ENCODE data around the gene EFCAB13.
A peak's percentile ranks its signal among the peaks of the same experiment; 100 is the strongest.

Gene EFCAB13, protein sequence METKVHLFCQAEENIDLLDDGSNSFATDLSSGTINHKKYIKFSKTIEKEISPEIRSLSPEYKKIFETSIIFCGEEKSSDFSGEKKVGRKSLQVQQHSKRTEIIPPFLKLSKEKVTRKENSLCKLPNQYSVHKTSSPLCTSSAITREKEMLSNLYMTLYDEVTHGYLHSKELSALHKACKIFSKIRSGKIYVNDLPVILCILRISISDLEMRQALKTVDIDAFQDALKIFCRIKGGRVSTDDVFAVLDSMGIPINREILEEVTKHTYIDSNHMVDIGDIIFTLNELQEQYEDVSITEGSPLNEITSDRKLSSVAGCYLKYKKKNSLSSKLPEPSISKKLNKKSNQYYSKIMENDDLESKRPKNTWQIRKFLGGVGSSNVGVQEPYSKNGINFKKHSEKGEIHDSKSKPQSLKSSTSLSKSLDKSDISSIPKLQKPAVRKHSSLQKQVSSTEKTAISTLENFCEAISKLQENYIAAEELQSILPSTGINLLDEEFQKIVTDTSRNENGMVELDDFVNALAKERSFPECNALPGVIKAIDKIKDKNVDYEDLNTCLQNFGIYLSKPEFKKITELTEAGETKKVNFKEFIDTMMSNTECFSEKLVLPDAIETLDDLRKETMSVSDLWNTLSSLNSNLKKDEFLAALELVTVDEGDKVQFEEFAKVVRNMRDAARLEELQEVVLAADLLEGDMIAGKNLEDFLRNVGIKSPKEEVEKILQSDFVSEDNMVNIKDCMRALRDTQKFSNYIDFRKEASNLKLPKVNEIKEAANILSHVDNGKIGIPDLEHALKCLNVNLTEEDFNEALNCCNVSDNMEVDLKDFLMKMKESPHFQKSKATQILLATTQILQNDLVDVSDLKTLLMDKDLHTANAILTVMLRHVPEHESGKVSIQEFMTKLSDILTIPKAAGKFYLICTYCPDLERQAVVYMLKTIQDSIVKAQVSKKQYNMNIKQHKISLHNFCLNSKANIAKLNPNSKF
- 0.63 to 12.1 (median 2.2) reads per million in 18 experiments for total RNA-seq

DNA sequence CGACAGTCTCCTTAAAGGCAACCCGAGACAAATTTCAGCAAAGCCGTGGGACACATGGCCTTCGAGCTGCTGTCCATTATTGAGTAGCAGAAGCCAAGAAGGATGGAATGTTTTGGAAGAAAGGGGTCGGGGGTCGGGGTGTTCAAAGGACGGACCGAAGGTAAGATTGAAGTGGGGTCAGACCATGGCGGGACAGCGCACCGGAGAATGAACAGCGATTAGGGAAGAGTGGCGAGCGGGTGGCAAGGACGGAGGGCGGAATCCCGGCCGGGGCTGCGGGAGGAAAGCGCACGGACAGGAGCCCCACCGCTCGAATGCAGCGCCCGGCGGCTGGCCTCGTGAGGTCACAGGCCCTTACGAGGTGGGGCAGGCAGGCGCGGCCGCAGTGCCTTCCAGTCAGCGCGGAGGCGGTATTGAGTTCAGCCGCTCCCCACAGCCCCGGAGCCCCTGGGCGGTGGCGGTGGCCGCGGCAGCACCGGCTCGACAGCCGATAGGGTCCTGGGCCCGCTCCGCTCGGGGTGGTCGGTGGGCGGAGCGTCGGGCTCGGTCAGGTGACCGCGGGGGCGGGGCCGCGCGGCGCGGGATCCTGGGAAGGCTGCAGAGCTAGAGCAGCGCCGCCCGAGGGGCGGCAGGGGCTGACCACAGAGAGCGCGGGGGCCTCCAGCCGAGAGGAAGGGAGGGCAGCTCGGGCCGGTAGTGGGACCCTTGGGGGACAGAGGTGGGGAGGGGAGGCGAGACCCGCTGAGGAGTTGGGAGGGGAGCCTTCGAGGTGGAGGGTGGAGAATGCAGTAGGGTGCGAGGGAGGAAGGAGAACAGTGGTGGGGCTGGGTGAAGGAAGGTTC is at the start of gene EFCAB13:
Gene EFCAB13 (plus strand): TSS at position 574 of the 842 bp plus-strand sequence. CDS start 4,399 bp downstream, outside the sequence.
- DNase-seq = peak; percentile 57 to 86

DNA sequence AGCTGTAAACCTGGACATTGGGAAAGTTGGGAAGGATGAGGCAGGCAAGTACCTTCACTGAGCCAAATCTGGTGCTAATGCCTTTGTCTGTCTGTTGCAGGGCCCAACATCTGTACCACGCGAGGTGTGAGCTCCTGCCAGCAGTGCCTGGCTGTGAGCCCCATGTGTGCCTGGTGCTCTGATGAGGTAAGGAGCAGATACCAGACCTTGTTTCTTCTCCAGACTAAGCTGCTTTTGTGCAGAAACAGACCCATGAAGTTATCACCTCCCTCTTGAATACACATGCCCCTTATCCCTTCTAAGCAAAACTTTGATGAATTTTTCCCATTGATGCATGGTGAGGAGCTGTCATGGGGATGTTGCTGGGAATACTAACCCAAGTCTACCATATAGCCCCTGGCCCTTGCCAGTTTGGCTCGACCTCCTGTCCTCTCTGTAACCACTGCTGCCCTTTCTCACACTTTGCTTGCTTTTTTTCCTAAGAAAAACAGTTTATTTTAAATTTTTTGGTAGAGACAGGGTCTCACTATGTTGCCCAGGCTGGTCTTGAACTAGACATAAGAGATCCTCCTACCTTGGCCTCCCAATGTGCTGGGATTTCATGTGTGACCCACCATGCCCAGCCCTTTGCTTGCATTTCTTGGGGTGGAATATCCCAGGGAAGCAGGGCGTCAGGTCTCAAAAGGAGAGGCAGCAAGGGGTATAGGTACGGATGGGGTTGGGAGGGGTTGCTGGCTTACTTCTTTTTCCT is 49.3 kb upstream of the EFCAB13 start:
- DNase-seq = no peak

DNA sequence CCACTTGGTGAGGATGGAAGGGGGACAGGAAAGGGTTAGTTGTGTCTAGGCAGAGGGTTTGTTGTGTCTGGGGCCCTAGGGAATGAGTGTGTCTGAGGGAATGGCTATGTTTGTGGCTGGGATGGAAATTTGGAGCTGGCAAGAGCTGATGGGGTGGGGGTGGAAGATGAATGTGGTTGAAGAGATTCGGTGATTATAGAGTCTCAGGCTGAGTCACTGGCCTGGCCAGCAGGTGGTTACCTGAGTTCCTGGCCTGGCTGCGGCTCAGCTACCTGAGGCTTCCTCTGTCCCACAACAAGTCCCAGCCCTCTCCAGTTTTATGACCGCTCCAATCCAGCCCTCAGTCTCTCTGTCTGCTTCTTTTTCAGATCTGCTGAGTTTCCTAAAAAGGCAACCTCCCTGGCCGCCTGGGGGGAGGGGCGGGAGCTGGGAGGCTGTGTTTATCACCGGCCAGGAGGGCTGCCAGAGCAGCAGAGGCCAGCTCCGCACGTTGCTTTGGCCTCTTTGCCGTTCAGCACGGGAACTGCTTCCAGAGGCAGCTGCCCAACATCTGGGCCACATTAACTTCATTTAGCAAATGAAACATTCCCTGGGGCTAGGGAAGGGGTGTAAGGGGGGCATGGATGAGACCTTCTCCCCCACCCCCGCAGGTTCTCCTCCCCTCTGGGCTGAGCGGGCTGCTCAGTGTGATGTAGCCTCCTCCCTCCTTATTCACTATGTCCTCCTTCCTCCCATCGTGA is 48.3 kb upstream of the EFCAB13 start:
- no peak for DNase-seq

DNA sequence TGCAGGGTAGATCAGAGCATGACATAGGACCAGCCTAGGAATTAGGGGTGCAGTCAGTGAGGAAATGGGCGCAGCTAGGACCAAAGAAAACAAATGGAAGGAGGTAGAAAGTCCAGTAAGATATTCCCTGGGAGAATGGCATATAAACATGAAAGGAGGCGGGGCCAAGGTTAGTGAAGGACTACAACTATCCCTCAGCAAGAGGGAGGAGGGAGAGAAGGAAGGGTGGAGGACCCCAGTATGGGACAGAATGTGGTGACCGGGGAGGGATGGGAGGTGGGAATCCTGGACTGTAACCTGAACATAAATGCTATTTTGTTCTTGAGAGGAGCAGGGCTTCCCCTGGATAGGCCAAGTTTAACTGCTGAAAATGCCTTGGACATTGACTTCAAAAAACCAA is 47.3 kb upstream of the EFCAB13 start:
- DNase-seq = no peak

- no peak for DNase-seq
These were observed 46.9 kb upstream of the EFCAB13 start for GRCh38 chr17:47276868-47277267.

DNA sequence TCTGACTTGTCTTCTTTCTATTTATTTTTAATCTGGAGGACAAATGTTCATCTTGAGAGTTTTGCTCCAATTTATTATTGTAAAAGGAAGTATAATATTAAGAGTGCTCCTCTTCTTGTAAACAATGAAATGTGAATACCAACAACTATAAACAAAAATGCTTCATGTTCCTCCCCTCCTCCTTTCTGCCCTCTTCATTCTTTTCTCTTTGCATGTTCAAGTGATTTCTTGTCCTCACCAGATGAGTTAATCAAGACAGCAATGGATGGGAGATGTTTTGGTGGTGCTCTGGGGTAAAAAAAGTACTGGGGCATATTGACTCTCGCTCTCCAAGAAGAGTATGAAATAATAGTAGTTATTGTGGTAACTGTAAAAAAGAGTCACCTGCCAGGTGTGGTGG is 45.8 kb upstream of the EFCAB13 start:
- no peak for DNase-seq

- DNase-seq = no peak
These were observed 45.2 kb upstream of the EFCAB13 start for GRCh38 chr17:47278561-47278960.

- peak; percentile 66 to 73 for DNase-seq
These were observed 44.5 kb upstream of the EFCAB13 start for GRCh38 chr17:47279062-47279801.

DNA sequence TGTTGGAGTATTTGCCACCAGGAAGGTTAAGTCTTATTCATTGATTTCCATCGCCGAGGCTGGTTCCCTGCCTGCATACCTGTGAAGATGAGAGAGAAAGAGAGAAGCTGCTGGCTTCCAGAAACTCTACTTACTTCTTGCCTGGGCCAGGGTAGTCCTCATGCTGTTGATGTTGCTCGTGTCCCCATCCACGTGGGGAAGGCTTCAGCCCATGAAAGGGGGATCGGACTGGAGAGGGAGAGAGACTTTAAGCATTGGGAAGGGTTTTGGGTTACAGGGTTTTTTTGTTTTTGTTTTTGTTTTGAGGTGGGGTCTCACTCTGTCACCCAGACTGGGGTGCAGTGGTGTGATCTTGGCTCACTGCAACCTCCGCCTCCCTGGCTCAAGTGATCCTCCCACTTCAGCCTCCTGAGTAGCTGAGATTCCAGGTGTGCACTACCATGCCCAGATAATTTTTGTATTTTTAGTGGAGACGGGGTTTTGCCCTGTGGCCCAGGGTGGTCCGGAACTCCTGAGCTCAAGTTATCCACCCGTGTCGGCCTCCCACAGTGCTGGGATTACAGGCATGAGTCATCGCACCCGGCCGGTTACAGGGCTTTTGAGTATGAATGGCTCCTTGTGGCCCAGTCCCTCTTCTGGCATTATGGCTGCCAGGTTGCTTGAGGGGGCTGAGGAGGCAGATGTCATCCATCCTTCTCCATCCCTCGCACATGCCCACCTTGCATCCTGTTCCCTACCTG is 43.5 kb upstream of the EFCAB13 start:
- DNase-seq = no peak

- peak in 1 of 2 donors; percentile 19 for DNase-seq
These were observed 42.5 kb upstream of the EFCAB13 start for GRCh38 chr17:47281216-47281615.

DNA sequence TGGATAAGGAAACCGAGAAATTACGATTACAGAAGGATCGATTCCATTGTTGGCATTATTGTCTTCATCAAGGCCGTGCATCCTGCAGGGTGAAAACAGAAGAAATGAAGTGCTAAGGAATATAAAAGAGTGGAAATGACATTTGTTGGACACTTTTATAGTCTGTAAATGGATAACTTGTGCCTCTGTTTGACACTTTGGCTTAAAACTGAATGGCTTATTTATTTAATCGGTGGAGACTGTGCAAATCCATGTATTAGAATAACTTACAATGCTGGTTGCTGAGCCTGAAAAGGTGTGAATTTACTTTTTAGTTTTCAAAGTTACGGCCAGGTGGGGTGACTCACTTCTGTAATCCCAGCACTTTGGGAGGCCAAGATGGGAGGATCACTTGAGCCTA is 38.8 kb upstream of the EFCAB13 start:
- no peak for DNase-seq

GRCh38 chr17:47286198-47286914 is 37.4 kb upstream of the EFCAB13 start:
- no peak for DNase-seq

GRCh38 chr17:47287068-47287467 is 36.7 kb upstream of the EFCAB13 start:
- no peak for DNase-seq

DNA sequence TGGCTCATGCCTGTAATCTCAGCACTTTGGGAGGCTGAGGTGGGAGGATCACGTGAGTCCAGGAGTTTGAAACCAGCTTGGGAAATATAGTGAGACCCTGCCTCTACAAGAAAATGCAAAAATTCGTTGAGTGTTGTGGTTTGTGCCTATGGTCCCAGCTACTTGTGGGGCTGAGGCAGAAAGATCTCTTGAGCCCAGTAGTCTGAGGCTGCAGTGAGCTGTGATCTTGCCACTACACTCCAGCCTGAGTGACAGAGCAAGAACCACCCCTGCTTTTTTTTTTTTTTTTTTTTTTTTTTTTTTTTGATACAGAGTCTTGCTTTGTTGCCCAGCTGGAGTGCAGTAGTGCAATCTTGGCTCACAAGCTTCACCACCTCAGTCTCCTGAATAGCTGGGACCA is 36.1 kb upstream of the EFCAB13 start:
- DNase-seq = no peak

- DNase-seq = peak in 1 of 2 donors; percentile 38
These were observed 35.1 kb upstream of the EFCAB13 start for GRCh38 chr17:47288531-47289116.

GRCh38 chr17:47289302-47289701 is 34.5 kb upstream of the EFCAB13 start:
- DNase-seq = no peak

DNA sequence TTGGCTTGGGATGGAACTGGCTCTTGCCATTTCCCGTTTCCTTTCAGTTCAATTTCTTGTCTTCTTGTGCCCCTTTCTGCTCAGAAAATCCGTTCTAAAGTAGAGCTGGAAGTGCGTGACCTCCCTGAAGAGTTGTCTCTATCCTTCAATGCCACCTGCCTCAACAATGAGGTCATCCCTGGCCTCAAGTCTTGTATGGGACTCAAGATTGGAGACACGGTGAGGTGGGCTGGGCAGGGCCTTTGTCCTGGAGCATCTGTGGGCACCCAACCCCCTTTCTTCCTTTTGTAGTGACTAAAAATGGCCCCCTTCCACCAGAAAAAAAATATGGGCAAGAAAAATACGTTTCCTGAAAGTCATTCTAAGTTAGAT is 32.9 kb upstream of the EFCAB13 start:
- DNase-seq = no peak

DNA sequence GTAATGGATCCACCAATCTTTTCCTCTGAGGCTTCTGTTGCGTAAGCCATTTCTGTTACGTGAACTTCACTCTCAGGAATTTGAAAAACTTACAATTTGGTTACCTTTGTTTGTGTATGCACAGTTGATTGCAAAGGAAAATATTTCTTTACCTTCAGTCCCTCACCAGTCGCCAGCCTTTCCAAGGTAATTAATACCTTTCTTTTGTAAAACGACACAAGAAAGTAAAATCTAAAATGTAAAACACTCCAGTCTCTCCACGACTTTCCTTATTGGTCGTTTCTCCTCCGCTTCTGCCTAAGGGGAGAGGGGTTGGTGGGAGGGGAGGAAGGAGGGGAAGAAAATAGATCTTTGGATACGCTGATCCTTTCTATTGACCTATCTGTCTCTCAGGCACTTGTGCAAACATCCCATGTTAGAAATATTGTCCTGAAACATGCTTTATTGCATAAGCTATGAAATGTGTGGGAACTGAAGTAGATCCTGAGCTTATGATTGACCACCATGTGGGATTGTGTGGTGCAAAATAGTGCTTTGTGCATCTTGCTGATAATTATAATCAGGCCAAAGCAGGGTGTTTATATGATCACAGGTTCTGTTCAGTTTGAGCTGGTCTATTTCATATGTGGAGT is 32.4 kb upstream of the EFCAB13 start:
- no peak for DNase-seq

Measured in inflammatory macrophage (primary cell).